HCT116 (cell line): ENCODE measurements around the gene KPNA1. TPM values are rescaled to one million over a fixed set of nuclear protein-coding genes. Genes with fewer than 3 reads are reported as not detected.

Experiments
- ATAC-seq: fragments of 200-7000 bp; cut with Tn5 transposase; 2 replicates; pipeline ENCODE4 v1.9.1; 2020; ENCODE audit warnings: mild to moderate bottlenecking, moderate library complexity
- BruUV-seq: library from RNA; stranded (reverse); fragments of 400-500 nt; replicated peaks from 2 replicates; lab custom pipeline; 2021; lab: Mats Ljungman, UMichigan
- CTCF ChIA-PET: fragments of 300-600 bp; sonication (Branson Sonifier 250); formaldehyde crosslinking; loops from one replicate; lab custom pipeline; 2021; ENCODE audit warnings: antibody characterized with exemption; lab: Charles Lee
- POLR2A ChIA-PET: fragments of 300-600, 350-600 bp; sonication (Branson Sonifier 250); formaldehyde crosslinking; loops from one replicate; lab custom pipeline; 2021; ENCODE audit warnings: antibody characterized with exemption; lab: Charles Lee
- RAD21 ChIA-PET, 2 experiments: fragments of 300-600 bp; sonication (Branson Sonifier 250); formaldehyde crosslinking; loops; one replicate each; lab custom pipeline; 2023; ENCODE audit warnings: low total read pairs in 2 of 2; ENCODE audit not compliant: uncharacterized antibody in 2 of 2, unreplicated experiment in 2 of 2, low non-redundant PET in 1 of 2; lab: Charles Lee
- DNase-seq: peaks from one replicate; pipeline ENCODE4 v3.0.0-alpha.2; 2010; ENCODE audit warnings: low read depth, low spot score
- H2AFZ ChIP-seq: fragments of 200-600 bp; shearing (Covaris generic), sonication (generic); 2 replicates; pipeline ENCODE4 v1.6.1; 2017; ENCODE audit warnings: low read depth, mixed run types, mixed read lengths, antibody characterized with exemption, low read length; ENCODE audit not compliant: poor library complexity, severe bottlenecking
- H3K27ac ChIP-seq: 2 replicates; pipeline ENCODE4 v1.5.1; 2012; ENCODE audit warnings: low read depth, low read length
- H3K27me3 ChIP-seq: fragments of 200-600 bp; sonication (generic); 2 replicates; pipeline ENCODE4 v1.6.1; 2016; ENCODE audit warnings: mixed run types, low read length, mixed read lengths; ENCODE audit not compliant: insufficient read depth
- H3K36me3 ChIP-seq, 2 experiments: fragments of 200-500 bp in 1 of 2; fragments of 200-600 bp in 1 of 2; sonication (Bioruptor generic) in 1 of 2; sonication (generic) in 1 of 2; 2 replicates each; pipeline versions ENCODE4 v1.5.1 to v1.6.1; 2014 to 2016; ENCODE audit warnings: low read length in 2 of 2, inconsistent platforms in 1 of 2, mixed read lengths in 1 of 2, mixed run types in 1 of 2; ENCODE audit not compliant: insufficient read depth in 2 of 2, control insufficient read depth in 1 of 2
- H3K4me1 ChIP-seq, 2 experiments: fragments of 200-600 bp in 1 of 2; sonication (generic) in 1 of 2; 2 replicates each; pipeline versions ENCODE4 v1.5.1 to v1.6.1; 2012 to 2017; ENCODE audit warnings: low read length in 2 of 2, inconsistent platforms in 1 of 2, mild to moderate bottlenecking in 1 of 2, mixed read lengths in 1 of 2, mixed run types in 1 of 2, moderate library complexity in 1 of 2; ENCODE audit not compliant: insufficient read depth in 2 of 2, control insufficient read depth in 1 of 2
- H3K4me2 ChIP-seq: fragments of 200-600 bp; sonication (generic); 2 replicates; pipeline ENCODE4 v1.6.1; 2017; ENCODE audit warnings: mixed run types, low read length, mixed read lengths
- H3K4me3 ChIP-seq, 2 experiments: fragments of 200-600 bp in 1 of 2; sonication (generic) in 1 of 2; replicated peaks in 1 of 2; 2 replicates each; pipeline ENCODE4 v1.5.1; 2011 to 2016; ENCODE audit warnings: low read length in 2 of 2, control low read depth in 1 of 2, low read depth in 1 of 2, mild to moderate bottlenecking in 1 of 2, mixed read lengths in 1 of 2, mixed run types in 1 of 2
- H3K79me2 ChIP-seq: fragments of 200-600 bp; sonication (generic); 2 replicates; pipeline ENCODE4 v1.6.1; 2017; ENCODE audit warnings: mild to moderate bottlenecking, mixed run types, low read length, moderate library complexity, mixed read lengths; ENCODE audit not compliant: insufficient read depth
- H3K9ac ChIP-seq: fragments of 200-600 bp; sonication (generic); 2 replicates; pipeline ENCODE4 v1.6.1; 2016; ENCODE audit warnings: low read length, mixed read lengths
- H3K9me2 ChIP-seq: fragments of 200-600 bp; sonication (generic), shearing (Covaris generic); 2 replicates; pipeline ENCODE4 v1.6.1; 2017; ENCODE audit warnings: mixed run types, mild to moderate bottlenecking, moderate library complexity; ENCODE audit not compliant: insufficient read depth
- H3K9me3 ChIP-seq, 2 experiments: fragments of 200-500 bp in 1 of 2; fragments of 200-600 bp in 1 of 2; sonication (Bioruptor generic) in 1 of 2; sonication (generic) in 1 of 2; 2 replicates each; pipeline ENCODE4 v1.6.1; 2014 to 2017; ENCODE audit warnings: low read length in 2 of 2, mixed read lengths in 2 of 2, inconsistent platforms in 1 of 2, low read depth in 1 of 2, mild to moderate bottlenecking in 1 of 2, mixed run types in 1 of 2, moderate library complexity in 1 of 2; ENCODE audit not compliant: control insufficient read depth in 1 of 2, insufficient read depth in 1 of 2
- H4K20me1 ChIP-seq: fragments of 200-600 bp; sonication (generic), shearing (Covaris generic); 2 replicates; pipeline ENCODE4 v1.6.1; 2017; ENCODE audit warnings: mixed run types, mild to moderate bottlenecking, moderate library complexity; ENCODE audit not compliant: insufficient read depth
- ATF3 ChIP-seq: IDR thresholded peaks from 2 replicates; pipeline ENCODE4 v1.6.1; 2012
- CEBPB ChIP-seq: IDR thresholded peaks from 2 replicates; pipeline ENCODE4 v1.6.1; 2012; ENCODE audit warnings: low read depth
- EGR1 ChIP-seq: IDR thresholded peaks from 2 replicates; pipeline ENCODE4 v1.6.1; 2012; ENCODE audit warnings: low read depth
- ELF1 ChIP-seq: IDR thresholded peaks from 2 replicates; pipeline ENCODE4 v1.6.1; 2012; ENCODE audit warnings: low read depth, borderline replicate concordance
- POLR2AphosphoS5 ChIP-seq: IDR thresholded peaks from 2 replicates; pipeline ENCODE4 v1.6.1; 2011; ENCODE audit warnings: mild to moderate bottlenecking, low read depth, low read length, moderate library complexity
- SP1 ChIP-seq: IDR thresholded peaks from 2 replicates; pipeline ENCODE4 v1.6.1; 2012; ENCODE audit warnings: low read depth
- SRF ChIP-seq: IDR thresholded peaks from 2 replicates; pipeline ENCODE4 v1.6.1; 2012; ENCODE audit warnings: low read depth
- TCF7L2 ChIP-seq: IDR thresholded peaks from 2 replicates; pipeline ENCODE4 v1.7.0; 2011; ENCODE audit warnings: borderline replicate concordance, inconsistent platforms; ENCODE audit not compliant: insufficient read depth, insufficient read length; ENCODE audit errors: extremely low read depth
- intact Hi-C: fragments of 100-400 bp; cut with micrococcal nuclease; formaldehyde crosslinking; loops from 2 replicates; pipeline ENCODE4 v1.10.0; 2022
- total RNA-seq: library from RNA; stranded (reverse); gene quantifications from one replicate; pipeline ENCODE4 v1.2.1, GENCODE V29; 2021; ENCODE audit not compliant: unreplicated experiment
- TF ChIP-seq, protein P1 (sequence below): IDR thresholded peaks from 2 replicates; pipeline ENCODE4 v1.6.1; 2012; ENCODE audit warnings: low read depth

Gene KPNA1
- total RNA-seq, 1 experiment from 2014 or later: 73.4 TPM

- peak overlapping the region; percentile 48 to 81 for H3K4me3 ChIP-seq
- no peaks in the 10 kb centered on the region for H3K27me3 ChIP-seq
- peaks cover 6 to 17% of the 10 kb centered on the region in 2 experiments; a peak in 3 of 4 replicates for H3K4me1 ChIP-seq
- no peaks in the 10 kb centered on the region for H3K36me3 ChIP-seq
- H3K4me2 ChIP-seq: peak overlapping the region; percentile 80
- peaks cover 41% of the 10 kb centered on the region for H3K79me2 ChIP-seq
- DNase-seq (no peak), ATAC-seq (no peak; the same call in 1 of the 2 replicates)
- ChIA-PET CTCF (interaction anchor here (1.0 kb wide), 2 partner anchors 44 to 164 kb away, joined by 3 to 4 read pairs; no protein-coding TSS in a partner anchor), RAD21 (interaction anchor here in 1 of 2 experiments (0.7 kb wide), 1 partner anchor 57 kb away, joined by 3 read pairs; no protein-coding TSS in a partner anchor), POLR2A (no interaction called here)
- H3K9ac ChIP-seq: peak overlapping the region; percentile 87
- TF ChIP-seq TCF7L2 (no peak), ELF1 (no peak), POLR2AphosphoS5 (no peak), CEBPB (no peak), SRF (no peak), ATF3 (no peak), EGR1 (no peak), SP1 (no peak)
- TF ChIP-seq, protein P1, sequence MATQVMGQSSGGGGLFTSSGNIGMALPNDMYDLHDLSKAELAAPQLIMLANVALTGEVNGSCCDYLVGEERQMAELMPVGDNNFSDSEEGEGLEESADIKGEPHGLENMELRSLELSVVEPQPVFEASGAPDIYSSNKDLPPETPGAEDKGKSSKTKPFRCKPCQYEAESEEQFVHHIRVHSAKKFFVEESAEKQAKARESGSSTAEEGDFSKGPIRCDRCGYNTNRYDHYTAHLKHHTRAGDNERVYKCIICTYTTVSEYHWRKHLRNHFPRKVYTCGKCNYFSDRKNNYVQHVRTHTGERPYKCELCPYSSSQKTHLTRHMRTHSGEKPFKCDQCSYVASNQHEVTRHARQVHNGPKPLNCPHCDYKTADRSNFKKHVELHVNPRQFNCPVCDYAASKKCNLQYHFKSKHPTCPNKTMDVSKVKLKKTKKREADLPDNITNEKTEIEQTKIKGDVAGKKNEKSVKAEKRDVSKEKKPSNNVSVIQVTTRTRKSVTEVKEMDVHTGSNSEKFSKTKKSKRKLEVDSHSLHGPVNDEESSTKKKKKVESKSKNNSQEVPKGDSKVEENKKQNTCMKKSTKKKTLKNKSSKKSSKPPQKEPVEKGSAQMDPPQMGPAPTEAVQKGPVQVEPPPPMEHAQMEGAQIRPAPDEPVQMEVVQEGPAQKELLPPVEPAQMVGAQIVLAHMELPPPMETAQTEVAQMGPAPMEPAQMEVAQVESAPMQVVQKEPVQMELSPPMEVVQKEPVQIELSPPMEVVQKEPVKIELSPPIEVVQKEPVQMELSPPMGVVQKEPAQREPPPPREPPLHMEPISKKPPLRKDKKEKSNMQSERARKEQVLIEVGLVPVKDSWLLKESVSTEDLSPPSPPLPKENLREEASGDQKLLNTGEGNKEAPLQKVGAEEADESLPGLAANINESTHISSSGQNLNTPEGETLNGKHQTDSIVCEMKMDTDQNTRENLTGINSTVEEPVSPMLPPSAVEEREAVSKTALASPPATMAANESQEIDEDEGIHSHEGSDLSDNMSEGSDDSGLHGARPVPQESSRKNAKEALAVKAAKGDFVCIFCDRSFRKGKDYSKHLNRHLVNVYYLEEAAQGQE: no peak
- intact Hi-C loops: no loop called here
- H2AFZ ChIP-seq: peak overlapping the region; percentile 94
- H4K20me1 ChIP-seq: peaks cover 38% of the 10 kb centered on the region; the same call in 1 of the 2 replicates
- no TSS peak for BruUV-seq
- no peaks in the 10 kb centered on the region for H3K9me2 ChIP-seq
- peak overlapping the region; percentile 77 for H3K27ac ChIP-seq
- no peaks in the 10 kb centered on the region for H3K9me3 ChIP-seq
Observed at GRCh38 chr3:122515020-122515468, 305 bp upstream of the KPNA1 start.
